Measurements from ENCODE around the gene STPG2.

Gene STPG2

DNA sequence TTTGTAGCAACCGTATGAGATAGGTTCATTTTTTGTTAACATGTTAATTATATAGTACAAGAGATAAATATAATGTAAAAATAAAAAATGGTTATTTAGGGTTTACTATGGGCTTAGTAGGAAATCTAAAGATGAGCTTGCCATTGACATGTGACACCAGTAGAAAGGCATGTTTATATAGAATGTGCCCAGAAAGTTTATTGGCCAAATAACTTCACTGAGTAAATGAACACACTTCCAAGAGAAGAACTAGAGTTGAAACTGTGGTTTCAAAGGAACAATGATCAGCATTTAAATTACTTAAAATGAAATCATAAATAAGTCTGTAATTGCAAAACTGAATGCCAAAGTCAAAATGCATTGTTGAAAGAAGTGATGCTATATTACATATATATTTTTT is 503.3 kb downstream of the STPG2 start:
- TF ChIP-seq GATA2 (IDR thresholded peaks at IDR 0.05; ENCODE audit: low read depth, low read length) (no peak), GATA3 (IDR thresholded peaks at IDR 0.05; ENCODE audit: low read depth, low read length) (no peak)

GRCh38 chr4:97627750-97628149 is 515.5 kb downstream of the STPG2 start:
- TF ChIP-seq GATA2 (IDR thresholded peaks at IDR 0.05; ENCODE audit: low read depth, low read length) (no peak), GATA3 (IDR thresholded peaks at IDR 0.05; ENCODE audit: low read depth, low read length) (no peak)

DNA sequence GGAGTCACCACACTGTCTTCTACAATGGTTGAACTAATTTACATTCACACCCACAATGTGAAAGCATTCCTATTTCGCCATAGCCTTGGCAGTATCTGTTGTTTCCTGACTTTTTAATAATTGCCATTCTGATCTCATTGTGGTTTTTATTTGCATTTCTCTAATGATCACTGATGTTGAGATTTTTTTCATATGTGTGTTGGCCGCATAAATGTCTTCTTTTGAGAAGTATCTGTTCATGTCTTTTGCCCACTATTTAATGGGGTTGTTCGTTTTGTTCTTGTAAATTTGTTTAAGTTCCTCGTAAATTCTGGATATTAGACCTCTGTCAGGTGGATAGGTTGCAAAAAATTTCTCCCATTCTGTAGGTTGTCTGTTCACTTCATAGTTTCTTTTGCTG is 519.1 kb downstream of the STPG2 start:
- TF ChIP-seq GATA3 (IDR thresholded peaks at IDR 0.05; ENCODE audit: low read depth, low read length): no peak

- no peak for TF ChIP-seq GATA3 (IDR thresholded peaks at IDR 0.05; ENCODE audit: low read depth, low read length)
- no peak for TF ChIP-seq GATA2 (IDR thresholded peaks at IDR 0.05; ENCODE audit: low read depth, low read length)
Measured at GRCh38 chr4:97605932-97606331, 537.3 kb downstream of the STPG2 start.

DNA sequence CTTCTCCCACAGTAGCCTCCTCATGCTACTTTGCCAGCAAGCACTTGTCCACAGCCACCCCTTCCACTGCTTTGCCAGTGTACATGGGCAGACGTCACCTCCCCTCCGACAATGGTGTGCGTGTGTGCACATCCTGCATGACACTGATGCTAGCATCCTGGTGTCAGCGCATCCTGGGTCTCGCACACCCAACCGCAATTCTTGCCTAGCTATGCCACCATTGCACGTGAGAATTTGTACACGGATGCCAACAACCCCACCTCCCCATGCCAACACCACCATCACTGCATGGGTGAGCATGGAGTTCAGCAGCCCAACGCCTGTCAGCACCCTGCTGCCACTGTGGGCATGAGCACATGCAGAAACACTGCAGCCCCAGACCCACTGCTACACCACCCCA is 550.0 kb downstream of the STPG2 start:
- no peak for TF ChIP-seq GATA3 (IDR thresholded peaks at IDR 0.05; ENCODE audit: low read depth, low read length)
- no peak for TF ChIP-seq GATA2 (IDR thresholded peaks at IDR 0.05; ENCODE audit: low read depth, low read length)

GRCh38 chr4:97590266-97590665 is 553.0 kb downstream of the STPG2 start:
- TF ChIP-seq GATA3 (IDR thresholded peaks at IDR 0.05; ENCODE audit: low read depth, low read length): no peak
- TF ChIP-seq GATA2 (IDR thresholded peaks at IDR 0.05; ENCODE audit: low read depth, low read length): no peak

GRCh38 chr4:97589481-97590196 is 553.6 kb downstream of the STPG2 start:
- TF ChIP-seq GATA2 (IDR thresholded peaks at IDR 0.05; ENCODE audit: low read depth, low read length): no peak
- no peak for TF ChIP-seq GATA3 (IDR thresholded peaks at IDR 0.05; ENCODE audit: low read depth, low read length)

DNA sequence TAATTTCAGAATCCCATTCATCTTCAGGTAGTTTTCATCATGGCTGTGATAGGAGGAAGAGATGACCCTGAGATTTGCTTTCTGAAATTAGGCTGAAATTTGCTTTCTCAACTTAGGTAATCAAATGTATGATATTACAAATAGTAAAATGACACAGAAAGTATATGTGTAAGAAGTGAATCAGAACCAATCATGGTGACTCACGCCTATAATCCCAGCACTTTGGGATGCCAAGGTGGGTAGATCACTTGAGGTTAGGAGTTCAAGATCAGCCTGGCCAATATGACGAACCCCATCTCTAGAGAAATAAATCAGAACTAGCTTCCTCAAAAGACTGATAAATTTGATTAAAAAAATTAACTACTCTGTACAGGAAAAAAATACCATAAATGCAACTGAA is 555.4 kb downstream of the STPG2 start:
- TF ChIP-seq GATA3 (IDR thresholded peaks at IDR 0.05; ENCODE audit: low read depth, low read length) (no peak), GATA2 (IDR thresholded peaks at IDR 0.05; ENCODE audit: low read depth, low read length) (no peak)

- TF ChIP-seq GATA3 (IDR thresholded peaks at IDR 0.05; ENCODE audit: low read depth, low read length) (no peak), GATA2 (IDR thresholded peaks at IDR 0.05; ENCODE audit: low read depth, low read length) (no peak)
Measured at GRCh38 chr4:97585274-97585673, 558.0 kb downstream of the STPG2 start.

- no peak for TF ChIP-seq GATA3 (IDR thresholded peaks at IDR 0.05; ENCODE audit: low read depth, low read length)
- no peak for TF ChIP-seq GATA2 (IDR thresholded peaks at IDR 0.05; ENCODE audit: low read depth, low read length)
Measured at GRCh38 chr4:97582890-97583289, 560.4 kb downstream of the STPG2 start.

DNA sequence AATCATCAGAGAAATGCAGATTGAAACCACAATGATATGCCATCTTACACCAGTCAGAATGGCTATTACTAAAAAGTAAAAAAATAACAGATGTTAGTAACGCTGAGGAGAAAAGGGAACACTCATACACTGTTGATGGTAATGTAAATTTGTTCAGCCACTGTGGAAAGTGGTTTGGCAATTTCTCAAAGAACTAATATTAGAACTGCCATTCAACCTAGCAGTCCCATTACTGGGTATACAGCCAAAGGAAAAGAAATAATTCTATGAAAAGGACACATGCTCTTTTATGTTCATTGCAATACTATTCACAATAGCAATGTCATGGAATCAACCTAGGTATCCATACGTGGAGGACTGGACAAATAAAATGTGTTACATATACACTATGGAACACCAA is 566.3 kb downstream of the STPG2 start:
- TF ChIP-seq GATA2 (IDR thresholded peaks at IDR 0.05; ENCODE audit: low read depth, low read length) (no peak), GATA3 (IDR thresholded peaks at IDR 0.05; ENCODE audit: low read depth, low read length) (no peak)

GRCh38 chr4:97560009-97560408 is 583.3 kb downstream of the STPG2 start:
- TF ChIP-seq GATA3 (IDR thresholded peaks at IDR 0.05; ENCODE audit: low read depth, low read length) (no peak), GATA2 (IDR thresholded peaks at IDR 0.05; ENCODE audit: low read depth, low read length) (no peak)

- TF ChIP-seq GATA2 (IDR thresholded peaks at IDR 0.05; ENCODE audit: low read depth, low read length) (no peak), GATA3 (IDR thresholded peaks at IDR 0.05; ENCODE audit: low read depth, low read length) (no peak)
Measured at GRCh38 chr4:97558204-97558778, 585.0 kb downstream of the STPG2 start.

- TF ChIP-seq GATA2 (IDR thresholded peaks at IDR 0.05; ENCODE audit: low read depth, low read length): no peak
- no peak for TF ChIP-seq GATA3 (IDR thresholded peaks at IDR 0.05; ENCODE audit: low read depth, low read length)
Measured at GRCh38 chr4:97548943-97549583, 594.2 kb downstream of the STPG2 start.

DNA sequence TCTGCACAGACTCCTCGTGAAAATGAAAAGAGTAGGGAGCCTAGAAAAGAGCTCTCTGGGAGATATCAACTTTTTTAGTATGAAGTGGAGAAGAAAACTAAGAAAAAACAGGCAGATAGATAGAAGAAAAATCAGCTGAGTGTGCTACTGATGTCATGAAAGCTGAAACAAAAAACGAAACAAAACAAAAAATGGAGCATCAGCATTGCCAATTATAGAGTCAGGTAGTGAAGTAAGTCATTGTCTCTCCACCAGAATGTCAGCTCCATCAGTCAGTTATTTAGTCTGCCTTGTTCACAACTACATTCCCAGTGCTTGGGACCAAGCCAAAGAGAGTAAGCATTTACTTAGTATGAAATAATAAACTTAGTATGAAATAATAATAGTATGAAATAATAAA is 595.1 kb downstream of the STPG2 start:
- TF ChIP-seq GATA3 (IDR thresholded peaks at IDR 0.05; ENCODE audit: low read depth, low read length) (no peak), GATA2 (IDR thresholded peaks at IDR 0.05; ENCODE audit: low read depth, low read length) (no peak)

All from SH-SY5Y (cell line).